ENCODE measurements around the gene SPART.

The SPART gene

DNA sequence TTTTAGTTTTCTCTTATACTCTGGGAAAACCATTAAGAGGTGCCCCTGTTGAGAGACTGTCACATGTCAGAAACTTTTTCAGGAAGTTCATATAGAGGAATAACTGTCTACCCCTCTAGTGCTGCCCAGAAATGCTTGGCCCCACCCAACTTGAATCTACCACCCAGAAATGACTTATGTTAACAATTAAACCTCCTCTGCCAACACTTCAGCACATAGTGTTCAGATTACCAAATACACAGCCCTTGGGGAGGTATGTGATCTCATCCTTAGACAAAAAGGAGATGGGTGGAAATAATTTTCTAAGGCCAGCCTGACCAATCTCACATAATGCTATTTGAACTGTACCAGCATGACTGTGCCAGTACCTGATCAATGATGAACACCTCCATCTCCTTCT, 84.2 kb downstream of the SPART start:
- Histone ChIP-seq H3K9me3 (ENCODE audit: control insufficient read depth, low read length) (no peaks in the 10 kb centered on the region), H3K79me2 (no peaks in the 10 kb centered on the region), H3K4me1 (no peaks in the 10 kb centered on the region), H3K27me3 (ENCODE audit: control insufficient read depth, insufficient read depth, low read length) (no peaks in the 10 kb centered on the region), H2AFZ (no peak overlapping the region), H3K4me3 (ENCODE audit: low read depth, low read length) (no peak overlapping the region), H3K4me2 (ENCODE audit: low read length) (no peak overlapping the region), H3K9ac (no peak overlapping the region), H3K36me3 (ENCODE audit: control insufficient read depth, insufficient read depth, low read length) (no peaks in the 10 kb centered on the region), H3K27ac (no peak overlapping the region)
- TF ChIP-seq, protein P1, sequence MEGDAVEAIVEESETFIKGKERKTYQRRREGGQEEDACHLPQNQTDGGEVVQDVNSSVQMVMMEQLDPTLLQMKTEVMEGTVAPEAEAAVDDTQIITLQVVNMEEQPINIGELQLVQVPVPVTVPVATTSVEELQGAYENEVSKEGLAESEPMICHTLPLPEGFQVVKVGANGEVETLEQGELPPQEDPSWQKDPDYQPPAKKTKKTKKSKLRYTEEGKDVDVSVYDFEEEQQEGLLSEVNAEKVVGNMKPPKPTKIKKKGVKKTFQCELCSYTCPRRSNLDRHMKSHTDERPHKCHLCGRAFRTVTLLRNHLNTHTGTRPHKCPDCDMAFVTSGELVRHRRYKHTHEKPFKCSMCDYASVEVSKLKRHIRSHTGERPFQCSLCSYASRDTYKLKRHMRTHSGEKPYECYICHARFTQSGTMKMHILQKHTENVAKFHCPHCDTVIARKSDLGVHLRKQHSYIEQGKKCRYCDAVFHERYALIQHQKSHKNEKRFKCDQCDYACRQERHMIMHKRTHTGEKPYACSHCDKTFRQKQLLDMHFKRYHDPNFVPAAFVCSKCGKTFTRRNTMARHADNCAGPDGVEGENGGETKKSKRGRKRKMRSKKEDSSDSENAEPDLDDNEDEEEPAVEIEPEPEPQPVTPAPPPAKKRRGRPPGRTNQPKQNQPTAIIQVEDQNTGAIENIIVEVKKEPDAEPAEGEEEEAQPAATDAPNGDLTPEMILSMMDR (IDR thresholded peaks at IDR 0.05): no peak

DNA sequence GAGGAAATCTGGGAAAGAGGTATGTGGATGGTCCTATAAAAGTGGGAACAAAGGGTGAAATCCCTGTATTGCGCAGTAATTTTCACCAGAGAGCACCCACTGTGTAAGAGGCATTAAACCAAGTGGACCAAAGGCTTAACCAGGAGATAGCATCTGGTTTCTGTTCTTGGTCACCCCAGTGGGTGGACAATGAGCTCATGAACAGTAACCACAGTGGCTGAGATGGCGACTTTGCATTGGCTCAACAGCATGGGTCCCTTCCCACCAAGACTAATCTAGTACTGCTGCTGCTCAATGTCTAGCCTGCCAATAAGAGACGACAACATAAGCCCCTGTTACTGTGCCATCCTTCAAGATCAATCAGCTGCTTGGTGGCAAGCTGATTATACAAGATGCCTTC, 85.2 kb downstream of the SPART start:
- no peaks in the 10 kb centered on the region for H3K27me3 ChIP-seq (ENCODE audit: control insufficient read depth, insufficient read depth, low read length)
- H3K79me2 ChIP-seq: no peaks in the 10 kb centered on the region
- H3K36me3 ChIP-seq (ENCODE audit: control insufficient read depth, insufficient read depth, low read length): no peaks in the 10 kb centered on the region
- no peaks in the 10 kb centered on the region for H3K4me1 ChIP-seq
- H3K9ac ChIP-seq: no peak overlapping the region
- H3K4me3 ChIP-seq (ENCODE audit: low read depth, low read length): no peak overlapping the region
- H2AFZ ChIP-seq: no peak overlapping the region
- no peak overlapping the region for H3K4me2 ChIP-seq (ENCODE audit: low read length)
- H3K27ac ChIP-seq: no peak overlapping the region
- no peaks in the 10 kb centered on the region for H3K9me3 ChIP-seq (ENCODE audit: control insufficient read depth, low read length)
- TF ChIP-seq, protein P1 (IDR thresholded peaks at IDR 0.05): no peak

DNA sequence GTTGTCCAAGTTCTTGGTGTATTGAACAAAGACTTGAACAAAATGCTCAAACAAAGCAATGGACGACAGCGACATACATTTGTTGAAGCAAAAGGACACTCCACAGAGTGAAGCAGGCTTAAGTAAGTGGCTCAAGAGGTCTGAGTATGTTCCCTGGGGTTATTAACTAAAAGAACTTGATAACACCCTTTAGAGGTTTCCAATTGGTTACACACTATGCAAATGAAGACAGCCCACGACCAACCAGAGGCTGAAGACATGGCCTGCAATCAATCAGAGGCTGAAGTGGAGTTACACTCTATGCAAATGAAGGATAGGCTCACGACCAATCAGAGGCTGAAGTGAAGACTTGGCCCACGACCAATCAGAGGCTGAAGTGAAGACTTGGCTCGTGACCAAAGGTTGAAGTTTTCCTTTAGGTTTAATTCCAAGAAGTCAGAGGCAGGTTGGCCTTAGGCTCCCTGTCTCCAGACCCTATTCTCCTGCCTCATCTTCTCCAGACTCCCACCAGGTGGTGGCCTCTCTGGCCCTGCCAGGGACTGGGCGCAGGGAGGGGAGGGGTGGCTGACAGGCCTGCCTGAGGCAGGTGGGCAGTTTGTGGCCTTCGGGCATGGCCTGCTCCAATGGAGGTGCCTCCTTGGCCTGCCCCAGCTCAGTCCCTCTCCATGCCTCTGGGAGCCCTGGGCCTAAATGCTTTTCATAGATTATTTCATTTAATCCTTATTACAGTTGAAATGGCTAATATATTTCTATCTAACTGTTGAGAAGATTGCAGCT, 86.6 kb downstream of the SPART start:
- Histone ChIP-seq H2AFZ (no peak overlapping the region), H3K79me2 (no peaks in the 10 kb centered on the region), H3K4me1 (no peaks in the 10 kb centered on the region), H3K4me3 (ENCODE audit: low read depth, low read length) (no peak overlapping the region), H3K9ac (no peak overlapping the region), H3K4me2 (ENCODE audit: low read length) (no peak overlapping the region), H3K27me3 (ENCODE audit: control insufficient read depth, insufficient read depth, low read length) (no peaks in the 10 kb centered on the region), H3K9me3 (ENCODE audit: control insufficient read depth, low read length) (no peaks in the 10 kb centered on the region), H3K27ac (no peak overlapping the region), H3K36me3 (ENCODE audit: control insufficient read depth, insufficient read depth, low read length) (no peaks in the 10 kb centered on the region)
- TF ChIP-seq, protein P1 (IDR thresholded peaks at IDR 0.05): no peak

DNA sequence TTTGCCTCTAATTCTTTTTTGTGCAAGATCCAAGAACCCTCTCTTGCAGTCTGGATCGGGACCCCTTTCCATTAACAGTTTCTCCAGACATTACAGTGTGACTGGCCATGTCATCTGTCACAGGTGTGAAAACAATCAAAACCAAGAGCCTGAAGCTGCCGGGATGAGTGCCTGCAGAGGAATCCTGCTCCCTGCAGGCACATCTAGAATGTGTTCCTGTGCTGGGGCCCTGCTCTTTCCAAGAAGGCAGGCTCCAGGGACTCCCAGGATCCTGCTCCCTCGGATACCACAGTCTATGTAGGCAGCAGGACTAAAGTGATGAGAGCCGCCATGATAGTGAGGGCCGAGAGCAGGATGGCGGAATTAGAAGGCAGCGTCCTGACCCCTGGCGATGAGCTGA, 87.4 kb downstream of the SPART start:
- Histone ChIP-seq H3K9me3 (ENCODE audit: control insufficient read depth, low read length) (no peaks in the 10 kb centered on the region), H3K9ac (no peak overlapping the region), H3K4me3 (ENCODE audit: low read depth, low read length) (no peak overlapping the region), H3K4me1 (no peaks in the 10 kb centered on the region), H3K36me3 (ENCODE audit: control insufficient read depth, insufficient read depth, low read length) (no peaks in the 10 kb centered on the region), H3K27ac (no peak overlapping the region), H2AFZ (no peak overlapping the region), H3K79me2 (no peaks in the 10 kb centered on the region), H3K27me3 (ENCODE audit: control insufficient read depth, insufficient read depth, low read length) (no peaks in the 10 kb centered on the region), H3K4me2 (ENCODE audit: low read length) (no peak overlapping the region)
- TF ChIP-seq, protein P1 (IDR thresholded peaks at IDR 0.05): no peak
